ENCODE data around the gene REV1. TPM values are rescaled to one million over a fixed set of nuclear protein-coding genes. Genes with fewer than 3 reads are reported as not detected.
"Not testable (repeated sequence)": the region's sequence is repeated elsewhere in the genome, so short reads cannot be mapped to it uniquely, and the experiment has no call there.

The REV1 gene
- total RNA-seq, 1 donor from 2014 or later, result 24.4 TPM

- no peaks in the 10 kb centered on the region for H3K4me1 Mint-ChIP-seq (ENCODE audit: low read depth, unreplicated experiment)
- H3K27me3 Mint-ChIP-seq (ENCODE audit: low read depth, unreplicated experiment), result no peaks in the 10 kb centered on the region
- no peak for FAIRE-seq
Observed at GRCh38 chr2:99374747-99375146, 115.1 kb downstream of the REV1 start.

GRCh38 chr2:99373144-99373543, 116.7 kb downstream of the REV1 start:
- H3K4me3 Mint-ChIP-seq (ENCODE audit: unreplicated experiment), result no peak overlapping the region

More at GRCh38 chr2:99374747-99375146, 115.1 kb downstream of the REV1 start:
- Histone ChIP-seq H3K4me2 (ENCODE audit: low read length) (no peak overlapping the region), H3K79me2 (ENCODE audit: insufficient read depth, low read length) (no peaks in the 10 kb centered on the region), H3K27ac (ENCODE audit: low read depth, low read length) (no peak overlapping the region), H4K20me1 (ENCODE audit: insufficient read depth, low read length) (no peaks in the 10 kb centered on the region), H2AFZ (ENCODE audit: low read depth, low read length) (no peak overlapping the region), H3K9ac (ENCODE audit: low read length) (no peak overlapping the region), H3K27me3 (ENCODE audit: insufficient read depth, low read length) (no peaks in the 10 kb centered on the region), H3K36me3 (ENCODE audit: insufficient read depth, low read length) (peaks cover 38% of the 10 kb centered on the region), H3K9me3 (ENCODE audit: insufficient read depth, low read depth, low read length) (no peaks in the 10 kb centered on the region), H3K4me3 (ENCODE audit: insufficient read depth, low read depth, low read length) (no peak overlapping the region), H3K4me1 (ENCODE audit: insufficient read depth, low read length) (no peaks in the 10 kb centered on the region)
- Mint-ChIP-seq H3K36me3 (ENCODE audit: low read depth, unreplicated experiment) (peaks cover 23% of the 10 kb centered on the region), H3K27ac (ENCODE audit: unreplicated experiment) (no peak overlapping the region), H3K9me3 (ENCODE audit: unreplicated experiment) (no peaks in the 10 kb centered on the region), H3K4me3 (ENCODE audit: unreplicated experiment) (no peak overlapping the region)
- no peak for DNase-seq (ENCODE audit: low read depth)
- TF ChIP-seq CTCF (IDR thresholded peaks at IDR 0.05; ENCODE audit: insufficient read depth, low read depth, low read length) (no peak), EZH2 (IDR thresholded peaks at IDR 0.05; ENCODE audit: insufficient read depth, low read length) (no peak)

GRCh38 chr2:99368854-99369253, 121.0 kb downstream of the REV1 start:
- not testable (repeated sequence) for H4K20me1 ChIP-seq (ENCODE audit: insufficient read depth, low read length); DNase-seq (ENCODE audit: low read depth)
- peaks cover 45% of the 10 kb centered on the region for H3K36me3 ChIP-seq (ENCODE audit: insufficient read depth, low read length)

More at GRCh38 chr2:99373144-99373543, 116.7 kb downstream of the REV1 start:
- no peak overlapping the region for H3K27ac Mint-ChIP-seq (ENCODE audit: unreplicated experiment)
- no peaks in the 10 kb centered on the region for H3K4me1 Mint-ChIP-seq (ENCODE audit: low read depth, unreplicated experiment)
- TF ChIP-seq EZH2 (IDR thresholded peaks at IDR 0.05; ENCODE audit: insufficient read depth, low read length), result no peak
- no peaks in the 10 kb centered on the region for H3K27me3 ChIP-seq (ENCODE audit: insufficient read depth, low read length)
- no peaks in the 10 kb centered on the region for H3K9me3 Mint-ChIP-seq (ENCODE audit: unreplicated experiment)
- H3K4me3 ChIP-seq (ENCODE audit: insufficient read depth, low read depth, low read length), result no peak overlapping the region
- H3K9ac ChIP-seq (ENCODE audit: low read length), result no peak overlapping the region
- FAIRE-seq (no peak), DNase-seq (ENCODE audit: low read depth) (no peak)
- no peaks in the 10 kb centered on the region for H3K9me3 ChIP-seq (ENCODE audit: insufficient read depth, low read depth, low read length)
- no peaks in the 10 kb centered on the region for H4K20me1 ChIP-seq (ENCODE audit: insufficient read depth, low read length)
- no peaks in the 10 kb centered on the region for H3K4me1 ChIP-seq (ENCODE audit: insufficient read depth, low read length)
- no peak overlapping the region for H3K4me2 ChIP-seq (ENCODE audit: low read length)
- H3K36me3 Mint-ChIP-seq (ENCODE audit: low read depth, unreplicated experiment), result peaks cover 28% of the 10 kb centered on the region
- H2AFZ ChIP-seq (ENCODE audit: low read depth, low read length), result no peak overlapping the region
- no peak overlapping the region for H3K27ac ChIP-seq (ENCODE audit: low read depth, low read length)
- H3K27me3 Mint-ChIP-seq (ENCODE audit: low read depth, unreplicated experiment), result no peaks in the 10 kb centered on the region
- H3K79me2 ChIP-seq (ENCODE audit: insufficient read depth, low read length), result no peaks in the 10 kb centered on the region
- peaks cover 38% of the 10 kb centered on the region for H3K36me3 ChIP-seq (ENCODE audit: insufficient read depth, low read length)

More at GRCh38 chr2:99368854-99369253, 121.0 kb downstream of the REV1 start:
- not testable (repeated sequence) for FAIRE-seq; H3K4me1 ChIP-seq (ENCODE audit: insufficient read depth, low read length); H3K27ac ChIP-seq (ENCODE audit: low read depth, low read length); H3K79me2 ChIP-seq (ENCODE audit: insufficient read depth, low read length); H3K4me2 ChIP-seq (ENCODE audit: low read length); H3K4me3 Mint-ChIP-seq (ENCODE audit: unreplicated experiment); H3K27me3 ChIP-seq (ENCODE audit: insufficient read depth, low read length); H3K4me3 ChIP-seq (ENCODE audit: insufficient read depth, low read depth, low read length); H3K4me1 Mint-ChIP-seq (ENCODE audit: low read depth, unreplicated experiment); H3K9ac ChIP-seq (ENCODE audit: low read length); H2AFZ ChIP-seq (ENCODE audit: low read depth, low read length); H3K9me3 Mint-ChIP-seq (ENCODE audit: unreplicated experiment); H3K27ac Mint-ChIP-seq (ENCODE audit: unreplicated experiment); H3K27me3 Mint-ChIP-seq (ENCODE audit: low read depth, unreplicated experiment); H3K9me3 ChIP-seq (ENCODE audit: insufficient read depth, low read depth, low read length)
- H3K36me3 Mint-ChIP-seq (ENCODE audit: low read depth, unreplicated experiment), result peaks cover 24% of the 10 kb centered on the region

Measured in astrocyte (in vitro differentiated cells and primary cell).